Heart right ventricle (tissue), 16 donors: ENCODE measurements around the gene CFHR5. TPM values are rescaled to one million over a fixed set of nuclear protein-coding genes. Genes with fewer than 3 reads are reported as not detected.
"Not testable (repeated sequence)": the region's sequence is repeated elsewhere in the genome, so short reads cannot be mapped to it uniquely, and the experiment has no call there.

ENCODE experiments used
- ATAC-seq, 8 donors: fragments of 200-7000 bp; cut with Tn5 transposase; one replicate each; pipeline ENCODE4 v1.9.1; 2020; ENCODE audit warnings: mild to moderate bottlenecking in 8 of 8, moderate library complexity in 8 of 8, moderate number of reproducible peaks in 1 of 8
- DNase-seq, 2 donors: peaks; one replicate each; pipeline ENCODE4 v3.0.0-alpha.2; 2020
- H3K27ac ChIP-seq, 10 donors: fragments of 200-600 bp; sonication (generic) in 2 of 10; one replicate each; pipeline versions ENCODE4 v1.5.0 to v1.8.0; 2020 to 2022; ENCODE audit warnings: mild to moderate bottlenecking in 3 of 10
- H3K27me3 ChIP-seq, 7 donors: fragments of 200-600 bp; one replicate each; pipeline ENCODE4 v1.8.0; 2021 to 2022; ENCODE audit warnings: mild to moderate bottlenecking in 2 of 7
- H3K36me3 ChIP-seq, 9 donors: fragments of 200-600 bp; sonication (generic) in 1 of 9; one replicate each; pipeline versions ENCODE4 v1.5.0 to v1.8.0; 2020 to 2022; ENCODE audit warnings: mild to moderate bottlenecking in 2 of 9
- H3K4me1 ChIP-seq, 9 donors: fragments of 200-600 bp; sonication (generic) in 1 of 9; one replicate each; pipeline versions ENCODE4 v1.5.0 to v1.8.0; 2020 to 2022; ENCODE audit warnings: mild to moderate bottlenecking in 4 of 9
- H3K4me3 ChIP-seq, 10 donors: fragments of 200-600 bp; sonication (generic) in 2 of 10; one replicate each; pipeline versions ENCODE4 v1.5.0 to v1.8.0; 2020 to 2022; ENCODE audit warnings: mild to moderate bottlenecking in 7 of 10, moderate library complexity in 2 of 10
- H3K9me3 ChIP-seq, 11 donors: fragments of 200-600 bp in 10 of 11; sonication (generic) in 2 of 11; one replicate each; pipeline versions ENCODE4 v1.5.0 to v1.8.0; 2013 to 2022; ENCODE audit warnings: mild to moderate bottlenecking in 2 of 11, control low read depth in 1 of 11, moderate library complexity in 1 of 11
- WGBS, 2 donors: extraction: QIAGEN DNeasy Blood & Tissue Kit; methylation state at CpG; one replicate each; pipeline ENCODE4 v1.1.7; 2013; ENCODE audit warnings: inconsistent platforms in 1 of 2; 5-methylcytosine and 5-hydroxymethylcytosine counted together
- intact Hi-C, 10 donors: fragments of 100-400 bp; cut with DNase I; formaldehyde crosslinking; loops; one replicate each; pipeline versions ENCODE4 v1.11.1 to v1.14.2; 2022
- polyA plus RNA-seq, 2 donors: library from polyadenylated mRNA; stranded (reverse); fragments of 200-250 nt; gene quantifications; one replicate each; pipeline ENCODE4 v1.2.3, GENCODE V29; 2013
- total RNA-seq, 10 donors: library from RNA; stranded (reverse); fragmentation: NEBNext Ultra II Directional in 3 of 10; extraction: Animal tissue kit (Norgen Biotek cat#: 25700) in 3 of 10; gene quantifications; one replicate each; pipeline versions ENCODE4 v1.2.1 to v1.2.4, GENCODE V29; 2021 to 2023
- TF ChIP-seq, protein P1 (sequence below), 9 donors: fragments of 200-600 bp; sonication (generic) in 2 of 9; IDR thresholded peaks; one replicate each; pipeline versions ENCODE4 v1.5.0 to v1.8.0; 2021 to 2022; ENCODE audit warnings: antibody characterized with exemption in 9 of 9, mild to moderate bottlenecking in 5 of 9, moderate library complexity in 1 of 9
- donor health status: Arrhythmogenic right ventricular cardiomyopathy.
- donor health status: ischemic (EF 13 %, LVEDD 7.1; RV severe dilation, severe dysfunction).
- donor health status: healthy with polysubstance abuse.
- donor health status: DM: no; HTN: yes; CAD: no.
- donor health status: DM: no; HTN: no; CAD: no.
- donor health status: ischemic (EF 25% LVEDD 6.9; RV normal size, moderate dysfunction).
- donor health status: ischemic (EF 25% LVEDD 5.7; RV mildly dilated, moderate dysfunction).
- donor health status: healthy.
- donor health status: DM: yes; HTN: yes; CAD: no.
- donor health status: Ischemic cardiomyopathy.
- donor health status: ischemic (EF 35%, LVEDD 5.7; RV mildly dilated, moderate dysfunction).
- donor health status: nonischemic (EF 11% LVEDD 7.7; RV severe dilation, severe dysfunction).
- donor health status: DM: yes; HTN: yes; CAD: no.
- donor health status: PGD.
- donor health status: ischemic (EF 29% LVEDD 5.4; RV normal size, mild dysfunction).
- donor health status: nonischemic (EF 23%, LVEDD 6.1; RV moderate dilation, normal function).

Gene CFHR5
- total and polyA plus RNA-seq, 12 donors = not detected

DNA sequence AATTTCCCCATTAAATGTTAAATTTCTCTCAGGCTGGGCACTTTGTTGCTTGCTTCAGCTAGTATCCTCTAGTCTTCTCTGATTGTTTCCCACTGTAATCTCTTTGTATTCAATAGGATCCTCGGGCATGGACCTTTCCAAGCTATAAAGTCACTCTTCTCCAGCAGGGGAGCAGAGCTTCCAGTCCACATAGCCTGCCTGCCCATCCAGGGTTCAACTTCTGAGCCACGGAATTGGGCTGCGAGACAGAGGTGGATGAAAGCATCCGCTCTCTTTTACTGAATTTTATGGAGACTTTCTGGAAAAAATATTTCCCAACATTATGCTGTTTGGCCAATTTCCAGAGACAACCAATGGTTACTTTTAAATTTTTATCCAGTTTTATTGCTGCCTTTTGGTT, 1.1 kb upstream of the CFHR5 start:
- no peak overlapping the region for H3K4me3 ChIP-seq
- no peaks in the 10 kb centered on the region for H3K27me3 ChIP-seq
- no peaks in the 10 kb centered on the region for H3K4me1 ChIP-seq
- 89 to 95% methylated on average over 4 of the region's 4 CpGs for WGBS, 2 donors
- H3K27ac ChIP-seq = no peak overlapping the region
- DNase-seq (no peak), ATAC-seq (no peak)
- H3K9me3 ChIP-seq = no peaks in the 10 kb centered on the region
- intact Hi-C loops = no loop called here
- TF ChIP-seq, protein P1, sequence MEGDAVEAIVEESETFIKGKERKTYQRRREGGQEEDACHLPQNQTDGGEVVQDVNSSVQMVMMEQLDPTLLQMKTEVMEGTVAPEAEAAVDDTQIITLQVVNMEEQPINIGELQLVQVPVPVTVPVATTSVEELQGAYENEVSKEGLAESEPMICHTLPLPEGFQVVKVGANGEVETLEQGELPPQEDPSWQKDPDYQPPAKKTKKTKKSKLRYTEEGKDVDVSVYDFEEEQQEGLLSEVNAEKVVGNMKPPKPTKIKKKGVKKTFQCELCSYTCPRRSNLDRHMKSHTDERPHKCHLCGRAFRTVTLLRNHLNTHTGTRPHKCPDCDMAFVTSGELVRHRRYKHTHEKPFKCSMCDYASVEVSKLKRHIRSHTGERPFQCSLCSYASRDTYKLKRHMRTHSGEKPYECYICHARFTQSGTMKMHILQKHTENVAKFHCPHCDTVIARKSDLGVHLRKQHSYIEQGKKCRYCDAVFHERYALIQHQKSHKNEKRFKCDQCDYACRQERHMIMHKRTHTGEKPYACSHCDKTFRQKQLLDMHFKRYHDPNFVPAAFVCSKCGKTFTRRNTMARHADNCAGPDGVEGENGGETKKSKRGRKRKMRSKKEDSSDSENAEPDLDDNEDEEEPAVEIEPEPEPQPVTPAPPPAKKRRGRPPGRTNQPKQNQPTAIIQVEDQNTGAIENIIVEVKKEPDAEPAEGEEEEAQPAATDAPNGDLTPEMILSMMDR (IDR thresholded peaks at IDR 0.05) = no peak
- no peaks in the 10 kb centered on the region for H3K36me3 ChIP-seq

DNA sequence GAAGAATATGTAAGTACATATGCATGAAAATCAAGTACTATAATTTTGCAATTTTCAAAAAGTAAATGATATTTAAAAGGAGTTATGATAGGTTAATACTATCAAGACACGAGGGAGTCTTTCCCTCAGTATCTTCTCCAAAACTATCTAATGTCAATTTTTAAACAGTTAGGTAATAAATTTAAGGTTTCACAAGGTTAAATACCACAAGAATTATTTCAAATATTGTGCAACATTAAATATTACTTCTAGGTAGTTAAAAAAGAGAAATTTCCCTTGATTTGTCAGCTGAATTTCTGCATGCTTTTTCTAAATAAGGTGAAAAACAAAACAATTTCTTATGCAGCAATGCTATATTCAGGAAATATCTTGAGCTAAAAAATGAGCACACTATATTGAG, 3.5 kb downstream of the CFHR5 start:
- TF ChIP-seq, protein P1 (IDR thresholded peaks at IDR 0.05) = no peak
- no peak for ATAC-seq
- intact Hi-C loops = no loop called here
- H3K27me3 ChIP-seq = no peaks in the 10 kb centered on the region
- H3K4me1 ChIP-seq = no peaks in the 10 kb centered on the region
- H3K4me3 ChIP-seq = no peak overlapping the region
- H3K9me3 ChIP-seq = peaks cover 0 to under 1% (median 0%) of the 10 kb centered on the region in 11 donors
- no peak overlapping the region for H3K27ac ChIP-seq
- WGBS, 2 donors = 79 to 93% methylated on average over 1 of the region's 1 CpG
- H3K36me3 ChIP-seq = no peaks in the 10 kb centered on the region
- no peak for DNase-seq

DNA sequence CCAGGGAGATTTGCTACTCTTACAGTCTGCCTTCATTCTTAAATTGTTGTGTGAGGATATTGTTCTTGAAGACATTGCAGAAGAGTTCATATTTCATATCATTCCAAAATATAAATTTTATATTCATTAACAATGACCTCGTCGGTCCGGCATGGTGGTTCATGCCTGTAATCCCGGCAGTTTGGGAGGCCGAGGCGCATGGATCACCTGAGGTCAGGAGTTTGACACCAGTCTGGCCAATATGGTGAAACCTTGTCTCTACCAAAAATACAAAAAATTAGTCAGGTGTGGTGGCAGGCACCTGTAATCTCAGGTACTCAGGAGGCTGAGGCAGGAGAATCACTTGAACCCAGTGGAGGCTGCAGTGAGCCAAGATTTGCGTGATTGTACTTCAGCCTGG, 4.9 kb downstream of the CFHR5 start:
- H3K36me3 ChIP-seq, DNase-seq, intact Hi-C loops, H3K27ac ChIP-seq, ATAC-seq, H3K4me1 ChIP-seq, H3K4me3 ChIP-seq, H3K27me3 ChIP-seq: not testable (repeated sequence)
- H3K9me3 ChIP-seq = peaks cover 0 to 13% (median 0%) of the 10 kb centered on the region in 11 donors
- WGBS, 2 donors = 90 to 96% methylated on average over 7 of the region's 7 CpGs

DNA sequence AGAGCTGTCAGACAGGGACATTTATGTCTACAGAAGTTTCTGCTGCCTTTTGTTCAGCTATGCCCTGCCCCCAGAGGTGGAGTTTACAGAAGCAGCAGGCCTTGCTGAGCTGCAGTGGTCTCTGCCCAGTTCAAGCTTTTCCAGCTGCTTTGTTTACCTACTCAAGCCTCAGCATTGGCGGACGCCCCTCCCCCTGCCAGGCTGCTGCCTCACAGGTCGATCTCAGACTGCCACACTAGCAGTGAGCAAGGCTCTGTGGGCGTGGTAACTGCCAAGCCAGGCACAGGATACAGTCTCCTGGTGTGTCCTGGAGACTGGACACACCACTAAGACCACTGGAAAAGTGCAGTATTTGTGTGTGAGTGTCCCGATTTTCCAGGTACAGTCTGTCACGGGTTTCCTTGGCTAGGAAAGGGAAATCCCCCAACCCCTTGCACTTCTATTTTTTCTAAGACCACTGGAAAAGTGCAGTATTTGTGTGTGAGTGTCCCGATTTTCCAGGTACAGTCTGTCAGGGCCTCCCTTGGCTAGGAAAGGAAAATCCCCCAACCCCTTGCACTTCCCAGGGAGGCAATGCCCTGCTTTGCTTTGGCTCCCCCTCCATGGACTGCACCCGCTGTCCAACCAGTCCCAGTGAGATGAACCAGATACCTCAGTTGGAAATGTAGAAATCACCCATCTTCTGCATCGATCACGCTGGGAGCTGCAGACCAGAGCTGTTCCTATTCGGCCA, 14.7 kb downstream of the CFHR5 start:
- WGBS, 2 donors = 61 to 69% methylated on average over 11 of the region's 11 CpGs
- H3K9me3 ChIP-seq, intact Hi-C loops, ATAC-seq, DNase-seq, H3K36me3 ChIP-seq, H3K27ac ChIP-seq, H3K27me3 ChIP-seq, H3K4me3 ChIP-seq, H3K4me1 ChIP-seq: not testable (repeated sequence)

DNA sequence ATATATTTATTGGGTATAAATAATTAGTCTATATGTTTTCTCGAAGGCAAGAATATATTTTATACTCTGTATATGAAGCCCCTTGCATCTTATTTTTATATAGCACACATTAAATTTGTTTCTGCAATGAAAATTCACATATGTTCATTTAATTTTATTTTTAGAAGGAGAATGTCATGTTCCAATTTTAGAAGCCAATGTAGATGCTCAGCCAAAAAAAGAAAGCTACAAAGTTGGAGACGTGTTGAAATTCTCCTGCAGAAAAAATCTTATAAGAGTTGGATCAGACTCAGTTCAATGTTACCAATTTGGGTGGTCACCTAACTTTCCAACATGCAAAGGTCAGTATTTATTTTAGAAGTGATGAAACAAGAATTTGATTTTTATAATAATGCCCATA, 16.6 kb downstream of the CFHR5 start:
- ATAC-seq = no peak
- Histone ChIP-seq H3K27me3 (no peaks in the 10 kb centered on the region), H3K4me1 (no peaks in the 10 kb centered on the region), H3K9me3 (peaks cover 0 to 2% (median 0%) of the 10 kb centered on the region in 11 donors), H3K4me3 (no peak overlapping the region), H3K27ac (no peak overlapping the region), H3K36me3 (no peaks in the 10 kb centered on the region)
- whole genome bisulfite sequencing, 2 donors = 44 to 48% methylated on average over 2 of the region's 2 CpGs
- TF ChIP-seq, protein P1 (IDR thresholded peaks at IDR 0.05) = no peak
- intact Hi-C loops = no loop called here
- DNase-seq = no peak
